Ascending aorta (tissue), 2 donors: ENCODE measurements around the gene RFLNA. TPM values are rescaled to one million over a fixed set of nuclear protein-coding genes. Genes with fewer than 3 reads are reported as not detected.
A peak's percentile ranks its signal among the peaks of the same experiment; 100 is the strongest.

Experiments
- DNase-seq, 2 donors: peaks; one replicate each; pipeline ENCODE4 v3.0.0-alpha.2; 2019; ENCODE audit warnings: low spot score in 2 of 2
- H3K27ac ChIP-seq, 2 donors: fragments of 200-600 bp; sonication (generic); one replicate each; pipeline ENCODE4 v1.5.1; 2016 to 2017; ENCODE audit warnings: mild to moderate bottlenecking in 1 of 2
- H3K27me3 ChIP-seq: fragments of 200-600 bp; sonication (generic); one replicate; pipeline ENCODE4 v1.5.1; 2017
- H3K36me3 ChIP-seq, 2 donors: fragments of 200-600 bp; sonication (generic); one replicate each; pipeline ENCODE4 v1.5.1; 2016
- H3K4me1 ChIP-seq, 2 donors: fragments of 200-600 bp; sonication (generic); one replicate each; pipeline ENCODE4 v1.5.1; 2016 to 2017; ENCODE audit warnings: mild to moderate bottlenecking in 1 of 2
- H3K4me3 ChIP-seq, 2 donors: fragments of 200-600 bp; sonication (generic); one replicate each; pipeline ENCODE4 v1.5.1; 2016 to 2017; ENCODE audit warnings: mild to moderate bottlenecking in 1 of 2
- H3K9me3 ChIP-seq, 2 donors: fragments of 200-600 bp; sonication (generic); one replicate each; pipeline ENCODE4 v1.5.1; 2016
- intact Hi-C: fragments of 100-400 bp; cut with DNase I; formaldehyde crosslinking; loops from one replicate; pipeline ENCODE4 v1.15.1; 2023
- total RNA-seq: library from RNA; depleted of rRNA; stranded (reverse); fragments of >200 nt; gene quantifications from one replicate; pipeline ENCODE4 v1.1.0, GENCODE V29; 2016
- TF ChIP-seq, protein P1 (sequence below), 3 experiments: fragments of 200-600 bp in 2 of 3; fragments of 450-650 bp in 1 of 3; sonication (generic) in 2 of 3; IDR thresholded peaks; one replicate each; pipeline ENCODE4 v1.5.1; 2016 to 2019; ENCODE audit warnings: antibody characterized with exemption in 3 of 3, mild to moderate bottlenecking in 1 of 3, moderate library complexity in 1 of 3

RFLNA gene
- total RNA-seq, 1 donor from 2014 or later, result not detected

DNA sequence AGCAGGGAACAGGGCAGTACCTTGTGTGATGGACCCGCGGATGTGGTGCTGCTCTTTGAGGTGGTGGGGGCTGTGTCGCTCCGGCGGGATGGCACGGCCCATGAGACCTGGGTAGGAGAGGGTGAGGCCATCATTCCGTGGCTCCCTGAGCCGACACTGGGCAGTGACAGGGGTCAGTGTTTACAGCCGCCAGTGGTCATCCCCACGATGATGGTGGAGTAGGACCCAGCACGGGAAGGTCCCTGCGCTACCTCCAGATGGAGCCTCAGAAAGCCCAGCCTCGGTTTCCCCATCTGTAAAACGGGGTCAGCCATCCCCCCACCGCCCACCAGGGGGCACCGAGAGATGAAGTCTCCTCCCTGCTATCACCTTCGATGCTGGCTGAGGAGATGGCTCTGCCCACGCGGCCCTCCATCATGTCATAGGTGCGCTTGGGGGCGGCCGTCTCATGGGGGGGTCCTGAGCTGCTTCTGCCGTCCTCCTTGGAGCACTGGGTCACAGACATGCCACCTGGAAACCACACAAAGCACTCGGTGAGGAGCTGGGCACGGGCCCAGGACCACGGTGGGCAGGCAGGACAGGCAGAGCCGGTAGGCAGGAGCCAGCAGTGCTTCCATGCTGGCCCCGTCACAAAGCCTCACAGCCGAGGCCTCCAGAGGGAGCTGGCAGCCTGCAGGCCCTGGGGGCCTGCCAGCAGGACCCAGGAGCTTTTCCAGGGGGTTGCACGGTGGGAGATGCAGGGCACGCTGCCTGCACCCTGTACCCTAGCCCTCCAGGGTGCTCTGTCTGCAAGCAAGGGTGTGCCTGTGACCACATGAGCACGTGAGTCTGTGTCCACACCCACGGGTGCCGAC, 53.1 kb downstream of the RFLNA start:
- Histone ChIP-seq H3K27me3 (no peaks in the 10 kb centered on the region), H3K4me3 (no peak overlapping the region), H3K4me1 (no peaks in the 10 kb centered on the region), H3K27ac (no peak overlapping the region), H3K9me3 (no peaks in the 10 kb centered on the region), H3K36me3 (peaks cover 99 to 100% of the 10 kb centered on the region in 2 donors)
- intact Hi-C loops, result no loop called here
- no peak for DNase-seq
- TF ChIP-seq, protein P1, sequence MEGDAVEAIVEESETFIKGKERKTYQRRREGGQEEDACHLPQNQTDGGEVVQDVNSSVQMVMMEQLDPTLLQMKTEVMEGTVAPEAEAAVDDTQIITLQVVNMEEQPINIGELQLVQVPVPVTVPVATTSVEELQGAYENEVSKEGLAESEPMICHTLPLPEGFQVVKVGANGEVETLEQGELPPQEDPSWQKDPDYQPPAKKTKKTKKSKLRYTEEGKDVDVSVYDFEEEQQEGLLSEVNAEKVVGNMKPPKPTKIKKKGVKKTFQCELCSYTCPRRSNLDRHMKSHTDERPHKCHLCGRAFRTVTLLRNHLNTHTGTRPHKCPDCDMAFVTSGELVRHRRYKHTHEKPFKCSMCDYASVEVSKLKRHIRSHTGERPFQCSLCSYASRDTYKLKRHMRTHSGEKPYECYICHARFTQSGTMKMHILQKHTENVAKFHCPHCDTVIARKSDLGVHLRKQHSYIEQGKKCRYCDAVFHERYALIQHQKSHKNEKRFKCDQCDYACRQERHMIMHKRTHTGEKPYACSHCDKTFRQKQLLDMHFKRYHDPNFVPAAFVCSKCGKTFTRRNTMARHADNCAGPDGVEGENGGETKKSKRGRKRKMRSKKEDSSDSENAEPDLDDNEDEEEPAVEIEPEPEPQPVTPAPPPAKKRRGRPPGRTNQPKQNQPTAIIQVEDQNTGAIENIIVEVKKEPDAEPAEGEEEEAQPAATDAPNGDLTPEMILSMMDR (IDR thresholded peaks at IDR 0.05), result peak; percentile 39 to 51 (median 42)

DNA sequence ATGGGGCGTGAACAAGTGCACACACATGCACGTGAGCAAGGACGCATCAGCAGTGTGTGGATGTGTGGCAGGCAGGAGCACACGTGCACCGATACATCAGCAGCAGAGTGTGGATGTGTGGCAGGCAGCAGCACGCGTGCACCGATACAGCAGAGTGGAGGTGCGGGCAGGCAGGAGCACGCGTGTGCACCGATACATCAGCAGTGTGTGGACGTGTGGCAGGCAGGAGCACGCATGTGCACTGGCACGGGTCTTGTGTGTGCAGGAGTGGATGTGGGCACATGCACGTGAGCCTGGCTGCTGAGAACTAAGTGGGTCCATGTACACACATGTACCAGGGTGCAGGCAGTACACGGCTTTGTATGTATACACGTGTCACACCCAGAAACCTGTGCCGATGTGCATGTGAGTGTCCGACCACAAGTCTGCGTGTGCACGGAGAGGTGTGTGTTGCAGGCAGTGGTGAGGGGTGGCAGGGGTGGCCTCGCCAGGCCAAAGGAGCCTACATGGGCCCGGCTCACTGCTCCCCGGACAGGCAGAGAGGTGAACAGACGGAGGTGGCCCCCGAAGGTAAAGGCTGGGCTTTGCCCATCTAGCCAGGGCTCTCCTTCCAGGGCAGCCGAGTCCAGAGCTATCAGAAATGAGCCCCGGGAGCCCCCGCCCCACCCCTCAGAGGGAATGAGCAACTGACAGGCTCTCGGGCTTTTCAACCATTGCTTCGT, 53.9 kb downstream of the RFLNA start:
- TF ChIP-seq, protein P1 (IDR thresholded peaks at IDR 0.05), result no peak
- intact Hi-C loops, result no loop called here
- DNase-seq, result no peak
- Histone ChIP-seq H3K36me3 (peaks cover 99 to 100% of the 10 kb centered on the region in 2 donors), H3K4me3 (no peak overlapping the region), H3K27me3 (no peaks in the 10 kb centered on the region), H3K27ac (no peak overlapping the region), H3K9me3 (no peaks in the 10 kb centered on the region), H3K4me1 (no peaks in the 10 kb centered on the region)

DNA sequence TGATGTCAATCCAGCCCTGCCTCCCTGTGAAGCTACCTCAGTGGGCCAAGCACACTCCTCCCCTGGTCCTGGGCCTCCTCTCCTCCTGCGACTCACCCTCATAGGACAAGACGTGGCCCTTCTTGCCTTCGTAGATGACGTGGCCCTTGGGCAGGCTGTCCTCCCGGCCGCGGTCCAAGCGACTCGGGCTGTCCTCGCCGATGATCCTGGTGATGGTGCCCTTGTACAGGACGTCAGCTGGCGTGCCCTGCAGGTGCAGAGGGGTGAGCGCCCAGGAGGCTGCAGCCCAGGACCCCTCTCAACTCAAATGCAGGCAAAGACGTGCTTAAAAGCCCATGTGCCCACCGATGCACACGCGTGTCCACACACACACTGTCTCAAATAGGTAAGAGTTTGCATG, 55.6 kb downstream of the RFLNA start:
- no peaks in the 10 kb centered on the region for H3K4me1 ChIP-seq
- no peak overlapping the region for H3K4me3 ChIP-seq
- no peak overlapping the region for H3K27ac ChIP-seq
- DNase-seq, result no peak
- H3K9me3 ChIP-seq, result no peaks in the 10 kb centered on the region
- TF ChIP-seq, protein P1 (IDR thresholded peaks at IDR 0.05), result no peak
- peaks cover 99 to 100% of the 10 kb centered on the region in 2 donors for H3K36me3 ChIP-seq
- H3K27me3 ChIP-seq, result no peaks in the 10 kb centered on the region
- intact Hi-C loops, result no loop called here

DNA sequence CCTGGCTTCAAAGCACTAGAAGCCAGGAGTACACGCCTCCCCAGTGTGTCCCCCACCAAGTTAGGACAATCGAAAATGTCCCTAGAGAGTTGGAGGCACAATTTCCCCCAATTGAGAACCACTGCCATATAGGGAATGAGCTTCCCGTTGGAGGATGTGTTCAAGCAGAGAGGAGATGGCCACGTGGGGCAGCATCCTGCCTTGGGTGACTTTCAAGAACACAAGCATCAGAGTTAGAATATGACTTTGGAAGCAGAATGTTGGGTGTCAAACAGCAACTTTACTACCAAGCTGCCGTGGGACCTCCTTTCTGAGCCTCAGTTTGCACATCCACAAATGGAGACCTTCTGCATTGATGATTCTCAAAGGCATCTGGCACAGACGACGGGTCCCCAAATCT, 56.5 kb downstream of the RFLNA start:
- H3K36me3 ChIP-seq, result peaks cover 99% of the 10 kb centered on the region in 2 donors
- no peak overlapping the region for H3K27ac ChIP-seq
- H3K4me1 ChIP-seq, result no peaks in the 10 kb centered on the region
- no peak overlapping the region for H3K4me3 ChIP-seq
- TF ChIP-seq, protein P1 (IDR thresholded peaks at IDR 0.05), result no peak
- no peaks in the 10 kb centered on the region for H3K9me3 ChIP-seq
- DNase-seq, result no peak
- intact Hi-C loops, result no loop called here
- H3K27me3 ChIP-seq, result no peaks in the 10 kb centered on the region

DNA sequence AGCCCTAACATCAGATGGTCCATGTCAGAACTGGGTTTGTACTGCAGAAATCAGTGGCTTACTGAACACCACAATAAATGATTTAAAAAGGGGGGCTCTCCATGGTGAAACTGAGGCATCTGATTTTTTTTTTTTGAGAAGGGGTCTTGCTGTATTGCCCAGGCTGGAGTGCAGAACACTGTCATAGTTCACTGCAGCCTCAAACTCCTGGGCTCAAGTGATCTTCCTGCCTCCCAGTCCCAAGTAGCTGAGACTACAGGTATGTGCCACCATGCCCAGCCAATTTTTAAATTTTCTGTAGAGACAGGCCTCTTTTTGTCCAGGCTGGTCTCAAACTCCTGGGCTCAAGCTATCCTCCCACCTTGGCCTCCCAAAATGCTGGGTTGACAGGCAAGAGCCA, 57.4 kb downstream of the RFLNA start:
- H3K36me3 ChIP-seq, result peaks cover 97 to 98% of the 10 kb centered on the region in 2 donors

More for the DNA sequence above, 57.4 kb downstream of the RFLNA start:
- intact Hi-C loops, result no loop called here
- TF ChIP-seq, protein P1 (IDR thresholded peaks at IDR 0.05), result no peak
- no peaks in the 10 kb centered on the region for H3K4me1 ChIP-seq
- no peaks in the 10 kb centered on the region for H3K27me3 ChIP-seq
- H3K27ac ChIP-seq, result no peak overlapping the region
- DNase-seq, result no peak
- no peak overlapping the region for H3K4me3 ChIP-seq
- no peaks in the 10 kb centered on the region for H3K9me3 ChIP-seq
